Stimulated activated CD4-positive, alpha-beta T cell treated with anti-CD3 and anti-CD28 coated beads, Interleukin-15, amount 100 ng/mL, for 24 hours (primary cell): Measurements from ENCODE around the gene CAMKMT.
"Not testable (repeated sequence)": the region's sequence is repeated elsewhere in the genome, so short reads cannot be mapped to it uniquely, and the experiment has no call there.

Experiments
- DNase-seq: peaks from one replicate; pipeline ENCODE4 v3.0.0-alpha.2; 2020

Gene CAMKMT

GRCh38 chr2:44450082-44450481, 88.3 kb downstream of the CAMKMT start:
- no peak for DNase-seq

- DNase-seq = no peak
Observed at GRCh38 chr2:44450806-44451205, 89.1 kb downstream of the CAMKMT start.

GRCh38 chr2:44452069-44452583, 90.4 kb downstream of the CAMKMT start:
- DNase-seq = no peak

GRCh38 chr2:44453259-44453658, 91.5 kb downstream of the CAMKMT start:
- no peak for DNase-seq

- no peak for DNase-seq
Observed at GRCh38 chr2:44455877-44456276, 94.1 kb downstream of the CAMKMT start.

- no peak for DNase-seq
Observed at GRCh38 chr2:44456946-44457345, 95.2 kb downstream of the CAMKMT start.

- no peak for DNase-seq
Observed at GRCh38 chr2:44459739-44460138, 98.0 kb downstream of the CAMKMT start.

- DNase-seq = no peak
Observed at GRCh38 chr2:44462934-44463849, 101.4 kb downstream of the CAMKMT start.

GRCh38 chr2:44464437-44464836, 102.7 kb downstream of the CAMKMT start:
- no peak for DNase-seq

- no peak for DNase-seq
Observed at GRCh38 chr2:44470151-44470550, 108.4 kb downstream of the CAMKMT start.

GRCh38 chr2:44477657-44478414, 116.1 kb downstream of the CAMKMT start:
- DNase-seq = no peak

- peak; percentile 21 for DNase-seq
Observed at GRCh38 chr2:44479127-44479887, 117.6 kb downstream of the CAMKMT start.

GRCh38 chr2:44480068-44480467, 118.3 kb downstream of the CAMKMT start:
- no peak for DNase-seq

- DNase-seq = no peak
Observed at GRCh38 chr2:44487052-44487451, 125.3 kb downstream of the CAMKMT start.

GRCh38 chr2:44490726-44491125, 129.0 kb downstream of the CAMKMT start:
- no peak for DNase-seq

GRCh38 chr2:44494006-44494405, 132.3 kb downstream of the CAMKMT start:
- DNase-seq = no peak

- DNase-seq = no peak
Observed at GRCh38 chr2:44495035-44495434, 133.3 kb downstream of the CAMKMT start.

GRCh38 chr2:44495544-44495943, 133.8 kb downstream of the CAMKMT start:
- no peak for DNase-seq

GRCh38 chr2:44496130-44496529, 134.4 kb downstream of the CAMKMT start:
- no peak for DNase-seq

- DNase-seq = no peak
Observed at GRCh38 chr2:44498551-44498950, 136.8 kb downstream of the CAMKMT start.

GRCh38 chr2:44505664-44506063, 143.9 kb downstream of the CAMKMT start:
- not testable (repeated sequence) for DNase-seq

GRCh38 chr2:44510246-44510645, 148.5 kb downstream of the CAMKMT start:
- DNase-seq = no peak

- no peak for DNase-seq
Observed at GRCh38 chr2:44515416-44515815, 153.7 kb downstream of the CAMKMT start.
